K562 (cell line): ENCODE data around the gene CASR. TPM values are rescaled to one million over a fixed set of nuclear protein-coding genes. Genes with fewer than 3 reads are reported as not detected.

Experiments
- ATAC-seq: fragments of 200-7000 bp; cut with Tn5 transposase; 3 replicates; pipeline ENCODE4 v1.9.1; 2020; ENCODE audit warnings: moderate library complexity
- BruUV-seq: library from RNA; stranded (reverse); fragments of 400-500 nt; replicated peaks from 2 replicates; lab custom pipeline; 2021; lab: Mats Ljungman, UMichigan
- CTCF ChIA-PET: fragments of 300-600 bp; formaldehyde crosslinking; extraction: SDS; loops from one replicate; lab custom pipeline; 2021; ENCODE audit warnings: low intra/inter-chr PET ratio; lab: Yijun Ruan, JAX
- POLR2A ChIA-PET: fragments of 300-600, 350-650 bp; sonication (Branson Sonifier 250); formaldehyde crosslinking; extraction: SDS; loops from one replicate; lab custom pipeline; 2021; ENCODE audit warnings: antibody characterized with exemption, inconsistent platforms; lab: Yijun Ruan, JAX
- DNase-seq, 4 experiments: peaks; one replicate each; pipeline versions ENCODE4 v3.0.0 to v3.0.0-alpha.2; 2011 to 2018; ENCODE audit warnings: low spot score in 3 of 4, mixed read lengths in 3 of 4; ENCODE audit errors: extremely low read depth in 1 of 4
- FAIRE-seq: peaks from 2 replicates; lab custom pipeline; 2011; peaks lifted over from hg19 to GRCh38; lab: Jason Lieb, UNC
- H2AFZ ChIP-seq: 2 replicates; pipeline ENCODE4 v1.6.0; 2011; ENCODE audit warnings: low read depth, low read length, control low read depth, inconsistent platforms
- H3K27ac ChIP-seq: fragments of 200-600 bp; 3 replicates; pipeline ENCODE4 v1.8.0; 2011; ENCODE audit warnings: low read depth, mild to moderate bottlenecking, control low read depth, inconsistent platforms, low read length, moderate library complexity, mixed read lengths; ENCODE audit errors: extremely low read depth
- H3K27me3 ChIP-seq, 2 experiments: fragments of 300-600 bp in 1 of 2; 2 replicates in 1 of 2; 3 replicates in 1 of 2; pipeline versions ENCODE4 v1.6.0 to v1.8.0; 2011; ENCODE audit warnings: inconsistent platforms in 2 of 2, low read length in 2 of 2, mild to moderate bottlenecking in 1 of 2, mixed read lengths in 1 of 2, moderate library complexity in 1 of 2; ENCODE audit not compliant: control insufficient read depth in 2 of 2, insufficient read depth in 2 of 2
- H3K36me3 ChIP-seq: fragments of 300-600 bp; 3 replicates; pipeline ENCODE4 v1.8.0; 2011; ENCODE audit warnings: mild to moderate bottlenecking, low read length, inconsistent platforms; ENCODE audit not compliant: control insufficient read depth, insufficient read depth
- H3K4me1 ChIP-seq, 2 experiments: fragments of 200-600 bp in 1 of 2; replicated peaks in 1 of 2; 2 replicates in 1 of 2; 3 replicates in 1 of 2; pipeline versions ENCODE4 v1.5.1 to v1.8.0; 2011; ENCODE audit warnings: inconsistent platforms in 2 of 2, low read length in 2 of 2, mild to moderate bottlenecking in 1 of 2, mixed read lengths in 1 of 2, moderate library complexity in 1 of 2; ENCODE audit not compliant: control insufficient read depth in 2 of 2, insufficient read depth in 2 of 2
- H3K4me2 ChIP-seq: 2 replicates; pipeline ENCODE4 v1.6.1; 2011; ENCODE audit warnings: low read length, control low read depth, inconsistent platforms, mixed read lengths; ENCODE audit not compliant: insufficient read depth
- H3K4me3 ChIP-seq: fragments of 200-600 bp; sonication (generic), shearing (Covaris generic); 2 replicates; pipeline ENCODE4 v1.5.1; 2016; ENCODE audit warnings: control low read depth, inconsistent platforms
- H3K79me2 ChIP-seq: fragments of 200-600 bp; 3 replicates; pipeline ENCODE4 v1.8.0; 2011; ENCODE audit warnings: low read length, inconsistent platforms; ENCODE audit not compliant: control insufficient read depth, insufficient read depth
- H3K9ac ChIP-seq, 2 experiments: 2 replicates each; pipeline versions ENCODE4 v1.6.0 to v1.6.1; 2011; ENCODE audit warnings: low read depth in 2 of 2, low read length in 2 of 2, control low read depth in 1 of 2, inconsistent platforms in 1 of 2, mild to moderate bottlenecking in 1 of 2, mixed read lengths in 1 of 2; ENCODE audit not compliant: insufficient read depth in 1 of 2
- H3K9me1 ChIP-seq: one replicate; pipeline ENCODE4 v1.6.0; 2011; ENCODE audit warnings: inconsistent platforms, mild to moderate bottlenecking, low read length, moderate library complexity; ENCODE audit not compliant: control insufficient read depth, insufficient read depth
- H3K9me3 ChIP-seq: replicated peaks from 2 replicates; pipeline ENCODE4 v1.5.1; 2011; ENCODE audit warnings: low read depth, low read length, inconsistent platforms; ENCODE audit not compliant: control insufficient read depth, insufficient read depth
- H4K20me1 ChIP-seq: replicated peaks from 2 replicates; pipeline ENCODE4 v1.6.1; 2011; ENCODE audit warnings: low read length, inconsistent platforms, mixed read lengths; ENCODE audit not compliant: control insufficient read depth, insufficient read depth
- BRCA1 ChIP-seq, 2 experiments: fragments of 450-650 bp in 1 of 2; sonication (generic) in 1 of 2; formaldehyde crosslinking in 1 of 2; IDR thresholded peaks; 2 replicates each; pipeline versions ENCODE4 v1.5.0 to v1.6.1; 2017 to 2020; ENCODE audit warnings: mild to moderate bottlenecking in 1 of 2, missing genetic modification reagents in 1 of 2
- CHCHD3 ChIP-seq: fragments of 250-450 bp; sonication (Bioruptor Pico); IDR thresholded peaks from 2 replicates; pipeline ENCODE4 v2.1.2; 2022; ENCODE audit warnings: mild to moderate bottlenecking
- CHD2 ChIP-seq: IDR thresholded peaks from 2 replicates; pipeline ENCODE4 v1.6.1; 2011; ENCODE audit warnings: low read depth, low read length
- CHD4 ChIP-seq: fragments of 200-600 bp; sonication (generic); IDR thresholded peaks from 3 replicates; pipeline ENCODE4 v1.6.1; 2012; ENCODE audit warnings: low read depth, mild to moderate bottlenecking, mixed read lengths, low read length, inconsistent platforms; ENCODE audit not compliant: insufficient read depth, insufficient replicate concordance, poor library complexity, severe bottlenecking
- HMG20A ChIP-seq: fragments of 450-650 bp; formaldehyde crosslinking; conservative IDR thresholded peaks from 2 replicates; pipeline ENCODE4 v1.4.0; 2020; ENCODE audit warnings: mild to moderate bottlenecking, mixed read lengths
- ID3 ChIP-seq, 2 experiments: fragments of 250-450 bp in 1 of 2; fragments of 450-650 bp in 1 of 2; sonication (Bioruptor Pico) in 1 of 2; IDR thresholded peaks; 2 replicates each; pipeline versions ENCODE4 v1.6.1 to v1.8.0; 2016 to 2021; ENCODE audit warnings: mild to moderate bottlenecking in 2 of 2, moderate library complexity in 2 of 2, missing compliant biosample characterization in 1 of 2, missing genetic modification characterization in 1 of 2
- MTA2 ChIP-seq: fragments of 450-650 bp; IDR thresholded peaks from 2 replicates; pipeline ENCODE4 v1.6.1; 2016; ENCODE audit warnings: low read depth
- OTX1 ChIP-seq: fragments of 450-650 bp; formaldehyde crosslinking; IDR thresholded peaks from 2 replicates; pipeline ENCODE4 v1.4.0; 2022; ENCODE audit warnings: mild to moderate bottlenecking
- POLR2AphosphoS2 ChIP-seq: IDR thresholded peaks from 2 replicates; pipeline ENCODE4 v1.6.1; 2012; ENCODE audit warnings: low read length, improper control_type of control experiment
- PRDM10 ChIP-seq: fragments of 450-650 bp; IDR thresholded peaks from 2 replicates; pipeline ENCODE4 v1.6.1; 2018; ENCODE audit not compliant: partially characterized antibody
- ZNF197 ChIP-seq: fragments of 200-800 bp; sonication (Bioruptor generic); IDR thresholded peaks from 2 replicates; pipeline ENCODE4 v1.6.1; 2016; ENCODE audit warnings: low read depth, missing genetic modification characterization, missing compliant biosample characterization
- ZNF41 ChIP-seq: fragments of 250-450 bp; sonication (Bioruptor Pico); conservative IDR thresholded peaks from 2 replicates; pipeline ENCODE4 v1.4.0; 2020; ENCODE audit warnings: mild to moderate bottlenecking
- ZNF445 ChIP-seq: fragments of 250-450 bp; sonication (Bioruptor Pico); IDR thresholded peaks from 2 replicates; pipeline ENCODE4 v1.4.0; 2020; ENCODE audit warnings: low read depth, mild to moderate bottlenecking, moderate library complexity
- WGBS: fragments of 100-300 bp; shearing (Covaris generic); methylation state at CpG from one replicate; pipeline ENCODE4 v1.1.6; 2016; ENCODE audit warnings: low coverage, mixed read lengths; ENCODE audit not compliant: insufficient coverage; ENCODE audit errors: missing lambda C conversion rate; 5-methylcytosine and 5-hydroxymethylcytosine counted together
- in situ Hi-C: fragments of 300-500 bp; cut with MboI; formaldehyde crosslinking; loops from 4 replicates; pipeline ENCODE4 v1.15.0; 2018; ENCODE audit warnings: inconsistent platforms, mixed read lengths
- intact Hi-C: fragments of 100-400 bp; cut with micrococcal nuclease; formaldehyde crosslinking; loops from 2 replicates; pipeline ENCODE4 v1.14.2; 2022
- polyA plus RNA-seq, 8 experiments: library from polyadenylated mRNA; depleted of rRNA in 4 of 8; stranded (reverse) in 5 of 8; unstranded in 3 of 8; fragments of >200 nt; fragmentation: Nextera tagmentation in 2 of 8; fragmentation: Illumina TruSeq in 1 of 8; extraction: Ambion mirVana in 2 of 8; extraction: Trizol in 1 of 8; gene quantifications; 2 replicates each; pipeline versions ENCODE4 v1.2.1 to v1.2.3, GENCODE V29; 2011 to 2014; ENCODE audit warnings: inconsistent platforms in 1 of 8, missing spikeins in 1 of 8
- total RNA-seq, 7 experiments: library from RNA; depleted of rRNA in 6 of 7; stranded (reverse); fragments of >200 nt in 6 of 7; fragmentation: Illumina TruSeq in 2 of 7; extraction: Trizol in 2 of 7; gene quantifications; 2 replicates each; pipeline versions ENCODE4 v1.2.1 to v1.2.3, GENCODE V29; 2011 to 2021; ENCODE audit warnings: low replicate concordance in 1 of 7
- TF ChIP-seq, protein P1 (sequence below): sonication (generic); formaldehyde crosslinking; IDR thresholded peaks from 2 replicates; pipeline ENCODE4 v1.8.0; 2022; ENCODE audit warnings: mild to moderate bottlenecking, missing genetic modification reagents
- TF ChIP-seq, protein P2 (sequence below), 2 experiments: fragments of 200-800 bp in 1 of 2; sonication (Bioruptor generic) in 1 of 2; sonication (generic) in 1 of 2; formaldehyde crosslinking in 1 of 2; IDR thresholded peaks in 1 of 2; conservative IDR thresholded peaks in 1 of 2; 2 replicates each; pipeline versions ENCODE4 v1.5.0 to v1.6.1; 2016 to 2020; ENCODE audit warnings: missing compliant biosample characterization in 1 of 2, missing genetic modification characterization in 1 of 2, missing genetic modification reagents in 1 of 2

CASR gene
- total and polyA plus RNA-seq, 9 of the 15 experiments (the other 6 are each of a cell fraction or from before 2014, with no cell fraction given) = not detected

- no peaks in the 10 kb centered on the region for H4K20me1 ChIP-seq
- H3K4me1 ChIP-seq = no peaks in the 10 kb centered on the region
- H2AFZ ChIP-seq = no peak overlapping the region
- ChIA-PET CTCF (no interaction called here), POLR2A (no interaction called here)
- H3K36me3 ChIP-seq = no peaks in the 10 kb centered on the region
- BruUV-seq = no TSS peak
- no peak overlapping the region for H3K9ac ChIP-seq
- H3K27me3 ChIP-seq = peaks cover 0 to 4% of the 10 kb centered on the region in 2 experiments; a peak in 2 of 5 replicates
- intact Hi-C loops (no loop called here), in situ Hi-C loops (no loop called here)
- no peaks in the 10 kb centered on the region for H3K9me1 ChIP-seq
- WGBS = 8% methylated on average over 6 of the region's 6 CpGs
- ATAC-seq (no peak), DNase-seq (no peak), FAIRE-seq (no peak)
- H3K9me3 ChIP-seq = no peaks in the 10 kb centered on the region
- H3K27ac ChIP-seq = no peak overlapping the region
- no peaks in the 10 kb centered on the region for H3K79me2 ChIP-seq
- no peak overlapping the region for H3K4me3 ChIP-seq
- no peak overlapping the region for H3K4me2 ChIP-seq
- no peak for TF ChIP-seq ZNF445 (CRISPR knock-in tag)
- no peak for TF ChIP-seq CHD2
- TF ChIP-seq POLR2AphosphoS2 = no peak
- no peak for TF ChIP-seq CHCHD3 (CRISPR knock-in tag)
- TF ChIP-seq, protein P1, sequence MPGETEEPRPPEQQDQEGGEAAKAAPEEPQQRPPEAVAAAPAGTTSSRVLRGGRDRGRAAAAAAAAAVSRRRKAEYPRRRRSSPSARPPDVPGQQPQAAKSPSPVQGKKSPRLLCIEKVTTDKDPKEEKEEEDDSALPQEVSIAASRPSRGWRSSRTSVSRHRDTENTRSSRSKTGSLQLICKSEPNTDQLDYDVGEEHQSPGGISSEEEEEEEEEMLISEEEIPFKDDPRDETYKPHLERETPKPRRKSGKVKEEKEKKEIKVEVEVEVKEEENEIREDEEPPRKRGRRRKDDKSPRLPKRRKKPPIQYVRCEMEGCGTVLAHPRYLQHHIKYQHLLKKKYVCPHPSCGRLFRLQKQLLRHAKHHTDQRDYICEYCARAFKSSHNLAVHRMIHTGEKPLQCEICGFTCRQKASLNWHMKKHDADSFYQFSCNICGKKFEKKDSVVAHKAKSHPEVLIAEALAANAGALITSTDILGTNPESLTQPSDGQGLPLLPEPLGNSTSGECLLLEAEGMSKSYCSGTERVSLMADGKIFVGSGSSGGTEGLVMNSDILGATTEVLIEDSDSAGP = no peak
- TF ChIP-seq OTX1 (CRISPR knock-in tag) = no peak
- TF ChIP-seq MTA2 = no peak
- no peak for TF ChIP-seq BRCA1 (IDR thresholded peaks at IDR 0.05)
- TF ChIP-seq BRCA1 (CRISPR knock-in tag; IDR thresholded peaks at IDR 0.05) = no peak
- no peak for TF ChIP-seq PRDM10
- no peak for TF ChIP-seq ZNF197 (CRISPR knock-in tag)
- no peak for TF ChIP-seq ID3 (CRISPR knock-in tag; IDR thresholded peaks at IDR 0.05)
- no peak for TF ChIP-seq ID3 (tag; IDR thresholded peaks at IDR 0.05)
- no peak for TF ChIP-seq CHD4
- no peak for TF ChIP-seq HMG20A (CRISPR knock-in tag)
- TF ChIP-seq, protein P2, sequence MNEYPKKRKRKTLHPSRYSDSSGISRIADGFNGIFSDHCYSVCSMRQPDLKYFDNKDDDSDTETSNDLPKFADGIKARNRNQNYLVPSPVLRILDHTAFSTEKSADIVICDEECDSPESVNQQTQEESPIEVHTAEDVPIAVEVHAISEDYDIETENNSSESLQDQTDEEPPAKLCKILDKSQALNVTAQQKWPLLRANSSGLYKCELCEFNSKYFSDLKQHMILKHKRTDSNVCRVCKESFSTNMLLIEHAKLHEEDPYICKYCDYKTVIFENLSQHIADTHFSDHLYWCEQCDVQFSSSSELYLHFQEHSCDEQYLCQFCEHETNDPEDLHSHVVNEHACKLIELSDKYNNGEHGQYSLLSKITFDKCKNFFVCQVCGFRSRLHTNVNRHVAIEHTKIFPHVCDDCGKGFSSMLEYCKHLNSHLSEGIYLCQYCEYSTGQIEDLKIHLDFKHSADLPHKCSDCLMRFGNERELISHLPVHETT (CRISPR knock-in tag; conservative IDR thresholded peaks at IDR 0.05 in 1 of 2, IDR thresholded peaks at IDR 0.05 in 1 of 2) = no peak
- no peak for TF ChIP-seq ZNF41 (CRISPR knock-in tag)
Observed at GRCh38 chr3:122294359-122294758, 110.9 kb downstream of the CASR start.
